Measurements from ENCODE around the gene PRDM7. TPM values are rescaled to one million over a fixed set of nuclear protein-coding genes. Genes with fewer than 3 reads are reported as not detected.
A peak's percentile ranks its signal among the peaks of the same experiment; 100 is the strongest.

PRDM7 gene
- total RNA-seq, 1 experiment from 2014 or later = not detected

- ChIA-PET POLR2A (ENCODE audit: unreplicated experiment) (no interaction called here), CTCF (no interaction called here)
- no peaks in the 10 kb centered on the region for H3K79me2 ChIP-seq (ENCODE audit: low read length)
- no peak overlapping the region for H3K4me3 ChIP-seq (ENCODE audit: low read length)
- BruUV-seq (replicated peaks) = no TSS peak
- no peak overlapping the region for H3K27ac ChIP-seq (ENCODE audit: low read length)
- H3K36me3 ChIP-seq (ENCODE audit: low read depth, low read length) = no peaks in the 10 kb centered on the region
- ATAC-seq (no peak), DNase-seq (no peak)
- intact Hi-C loops (cut with micrococcal nuclease) = no loop called here
- H3K4me2 ChIP-seq (ENCODE audit: low read length) = no peak overlapping the region
- no peaks in the 10 kb centered on the region for H3K9me2 ChIP-seq (replicated peaks; ENCODE audit: low read length)
- no peaks in the 10 kb centered on the region for H3K27me3 ChIP-seq (ENCODE audit: low read length)
- H3K9ac ChIP-seq (ENCODE audit: low read length) = no peak overlapping the region
- TF ChIP-seq EZH2 (IDR thresholded peaks at IDR 0.05; ENCODE audit: low read length, unreplicated experiment) (no peak), CTCF (conservative IDR thresholded peaks at IDR 0.05; ENCODE audit: low read depth, low read length) (no peak), EZH2phosphoT487 (IDR thresholded peaks at IDR 0.05; ENCODE audit: borderline replicate concordance, low read length) (no peak)
- H2AFZ ChIP-seq (ENCODE audit: low read length) = no peak overlapping the region
- no peaks in the 10 kb centered on the region for H3K9me3 ChIP-seq (ENCODE audit: low read length)
- H3K4me1 ChIP-seq (ENCODE audit: insufficient read depth, low read length) = peaks cover 26% of the 10 kb centered on the region
- H3F3A ChIP-seq (ENCODE audit: low read length, unreplicated experiment) = no peaks in the 10 kb centered on the region
- peaks cover 4% of the 10 kb centered on the region for H4K20me1 ChIP-seq (ENCODE audit: low read length)
Measured at GRCh38 chr16:90047714-90048346, 29.3 kb downstream of the PRDM7 start.

GRCh38 chr16:90046971-90047713 lies 30.0 kb downstream of the PRDM7 start:
- Histone ChIP-seq H3K4me3 (ENCODE audit: low read length) (no peak overlapping the region), H4K20me1 (ENCODE audit: low read length) (peaks cover 4% of the 10 kb centered on the region), H3K36me3 (ENCODE audit: low read depth, low read length) (no peaks in the 10 kb centered on the region), H3K79me2 (ENCODE audit: low read length) (no peaks in the 10 kb centered on the region), H3K27me3 (ENCODE audit: low read length) (no peaks in the 10 kb centered on the region), H3K27ac (ENCODE audit: low read length) (no peak overlapping the region), H3F3A (ENCODE audit: low read length, unreplicated experiment) (no peaks in the 10 kb centered on the region), H3K9me2 (replicated peaks; ENCODE audit: low read length) (no peaks in the 10 kb centered on the region), H3K9me3 (ENCODE audit: low read length) (no peaks in the 10 kb centered on the region), H3K4me2 (ENCODE audit: low read length) (0 out of 2 replicates have a peak overlapping the region, but pooled peaks have one; percentile 36), H3K9ac (ENCODE audit: low read length) (no peak overlapping the region), H2AFZ (ENCODE audit: low read length) (no peak overlapping the region), H3K4me1 (ENCODE audit: insufficient read depth, low read length) (peaks cover 26% of the 10 kb centered on the region)
- ATAC-seq = 0 out of 2 replicates have a peak, but pooled peaks have one; percentile 7
- CTCF ChIA-PET = no interaction called here
- TF ChIP-seq EZH2 (IDR thresholded peaks at IDR 0.05; ENCODE audit: low read length, unreplicated experiment) (no peak), EZH2phosphoT487 (IDR thresholded peaks at IDR 0.05; ENCODE audit: borderline replicate concordance, low read length) (no peak), CTCF (conservative IDR thresholded peaks at IDR 0.05; ENCODE audit: low read depth, low read length) (no peak)
- intact Hi-C loops (cut with micrococcal nuclease) = no loop called here
- POLR2A ChIA-PET (ENCODE audit: unreplicated experiment) = no interaction called here
- BruUV-seq (replicated peaks) = no TSS peak
- DNase-seq = no peak
